Activated T-cell treated with anti-CD3 and anti-CD28 coated beads for 4 hours (primary cell): ENCODE measurements around the gene DNAH11.
"Not testable (repeated sequence)": the region's sequence is repeated elsewhere in the genome, so short reads cannot be mapped to it uniquely, and the experiment has no call there.

Experiments used
- DNase-seq: peaks from one replicate; pipeline ENCODE4 v3.0.0-alpha.2; 2020

The DNAH11 gene

DNA sequence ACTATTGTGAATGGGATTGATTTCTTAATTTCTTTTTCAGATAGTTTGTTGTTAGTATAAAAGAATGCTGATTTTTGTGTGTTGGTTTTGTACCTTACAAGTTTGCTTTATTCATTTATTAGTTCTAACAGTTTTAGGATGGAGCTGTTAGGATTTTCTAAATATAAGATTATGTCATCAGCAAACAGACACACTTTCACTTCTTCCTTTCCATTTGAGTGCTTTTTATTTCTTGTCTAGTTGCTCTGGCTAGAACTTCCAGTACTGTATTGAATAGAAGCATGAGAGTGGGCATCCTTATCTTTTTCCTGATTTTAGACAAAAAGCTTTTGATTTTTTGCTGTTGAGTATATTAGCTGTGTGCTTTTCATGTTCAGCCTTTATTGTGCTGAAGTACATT, 81.5 kb downstream of the DNAH11 start:
- no peak for DNase-seq

GRCh38 chr7:21636694-21637093, 93.9 kb downstream of the DNAH11 start:
- DNase-seq = no peak

- no peak for DNase-seq
These were observed 96.5 kb downstream of the DNAH11 start for GRCh38 chr7:21639206-21639868.

DNA sequence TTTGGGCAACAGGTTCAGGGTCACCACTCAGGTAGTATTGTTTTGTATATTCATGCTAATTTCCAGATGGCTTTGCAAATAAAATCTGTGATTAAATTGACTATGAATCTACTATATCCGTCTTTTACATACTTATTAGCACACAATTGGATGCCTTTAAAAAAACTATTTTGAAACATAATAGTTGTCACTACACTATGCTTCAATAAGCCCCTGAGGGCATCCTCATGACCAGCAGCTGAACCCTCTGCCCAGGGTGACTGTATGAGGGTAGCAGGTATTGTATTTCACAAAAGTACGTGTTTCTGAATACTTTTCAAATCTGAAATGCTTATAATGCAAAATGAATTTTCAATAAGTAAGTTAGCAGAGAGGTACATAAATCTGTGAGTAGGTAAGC, 97.3 kb downstream of the DNAH11 start:
- no peak for DNase-seq

DNA sequence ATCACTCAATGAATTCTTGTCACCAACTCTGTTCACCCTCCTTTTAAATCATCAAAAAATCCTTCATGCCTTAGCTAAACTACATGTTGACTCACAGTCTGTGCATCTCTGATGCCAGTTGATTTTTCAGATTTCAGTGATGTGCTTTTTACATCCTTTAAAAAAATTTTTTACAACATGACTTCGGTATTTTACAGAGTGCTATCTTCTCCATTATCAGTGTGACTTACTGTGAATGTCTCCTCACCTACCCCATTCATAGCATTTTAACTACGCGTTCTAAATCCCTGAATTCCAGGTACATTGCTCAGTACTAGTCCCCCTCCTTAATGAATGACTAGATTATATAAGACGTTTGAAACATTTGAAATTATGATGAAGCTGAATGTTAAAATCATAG, 98.7 kb downstream of the DNAH11 start:
- DNase-seq = no peak

DNA sequence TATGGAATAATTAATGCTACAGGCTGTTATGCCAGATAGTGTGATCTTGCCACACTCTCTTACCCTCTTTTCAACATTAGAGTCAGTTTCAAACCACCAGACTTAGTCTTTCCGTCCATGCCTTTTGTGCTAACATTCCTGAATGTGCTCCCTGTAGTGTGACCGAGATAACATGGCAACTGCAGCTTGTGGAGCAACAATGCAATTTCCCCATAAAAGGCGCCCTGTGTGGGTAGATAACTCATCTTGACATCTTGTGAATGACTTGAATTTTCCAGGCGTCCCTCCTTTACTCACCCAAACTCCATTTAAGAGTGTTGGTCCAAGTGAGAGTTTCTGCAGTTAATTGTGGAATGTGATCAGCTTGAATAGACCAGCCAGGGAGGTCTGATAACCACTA, 99.6 kb downstream of the DNAH11 start:
- no peak for DNase-seq

- DNase-seq = no peak
These were observed 108.9 kb downstream of the DNAH11 start for GRCh38 chr7:21651697-21652096.

DNA sequence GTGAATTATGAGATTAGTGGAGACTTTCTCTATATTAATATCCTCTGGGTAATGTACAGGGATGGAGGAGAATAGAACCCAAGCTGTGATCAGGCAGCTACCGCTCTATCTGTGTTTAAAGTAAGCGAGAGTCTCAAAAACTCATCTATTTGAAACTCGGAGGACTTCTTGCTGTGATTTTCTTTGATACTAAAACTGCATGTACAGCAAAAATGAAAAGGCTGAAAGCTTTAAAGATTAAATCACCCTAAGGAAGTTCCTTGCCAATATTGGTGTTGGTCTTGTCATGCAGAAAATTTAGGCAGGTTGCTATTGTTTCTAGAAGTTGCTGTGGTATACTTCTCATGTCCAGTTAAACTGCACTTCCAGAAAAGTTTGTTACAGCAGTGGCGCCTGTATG, 110.8 kb downstream of the DNAH11 start:
- no peak for DNase-seq

GRCh38 chr7:21656081-21656480, 113.2 kb downstream of the DNAH11 start:
- no peak for DNase-seq

GRCh38 chr7:21656796-21657195, 114.0 kb downstream of the DNAH11 start:
- no peak for DNase-seq

- no peak for DNase-seq
These were observed 127.7 kb downstream of the DNAH11 start for GRCh38 chr7:21670496-21670895.

GRCh38 chr7:21671859-21672258, 129.0 kb downstream of the DNAH11 start:
- no peak for DNase-seq

GRCh38 chr7:21675255-21675654, 132.4 kb downstream of the DNAH11 start:
- no peak for DNase-seq

DNA sequence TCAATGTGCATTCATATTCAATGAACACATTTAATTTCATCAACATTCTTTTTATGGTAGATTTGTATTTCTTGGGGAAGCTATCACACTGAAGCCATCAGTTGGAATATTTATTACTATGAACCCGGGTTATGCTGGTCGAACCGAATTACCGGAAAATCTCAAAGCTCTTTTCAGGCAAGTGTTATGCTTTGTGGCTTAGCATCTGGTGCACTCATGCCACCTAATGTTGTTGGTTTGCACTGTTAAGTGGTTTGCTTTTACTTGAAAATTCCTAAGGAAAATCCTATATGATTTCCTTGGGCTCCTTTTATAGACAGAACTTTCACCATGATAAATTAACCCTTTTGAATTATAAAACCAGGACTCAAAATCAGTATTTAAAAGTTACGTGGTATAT, 147.9 kb downstream of the DNAH11 start:
- no peak for DNase-seq

- not testable (repeated sequence) for DNase-seq
These were observed 148.3 kb downstream of the DNAH11 start for GRCh38 chr7:21691146-21691545.

DNA sequence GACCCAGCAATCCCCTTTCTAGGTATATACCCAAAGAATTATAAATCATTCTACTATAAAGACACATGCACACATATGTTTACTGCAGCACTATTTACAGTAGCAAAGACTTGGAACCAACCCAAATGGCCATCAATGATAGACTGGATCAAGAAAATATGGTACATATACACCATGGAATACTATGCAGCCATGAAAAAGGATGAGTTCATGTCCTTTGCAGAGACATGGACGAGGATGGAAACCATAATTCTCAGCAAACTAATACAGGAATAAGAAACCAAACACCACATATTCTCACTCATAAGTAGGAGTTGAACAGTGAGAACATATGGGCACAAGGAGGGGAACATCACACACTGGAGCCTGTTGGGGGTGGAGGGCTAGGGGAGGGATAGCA, 157.7 kb downstream of the DNAH11 start:
- DNase-seq = not testable (repeated sequence)

- no peak for DNase-seq
These were observed 159.5 kb downstream of the DNAH11 start for GRCh38 chr7:21702303-21702702.

- no peak for DNase-seq
These were observed 161.5 kb downstream of the DNAH11 start for GRCh38 chr7:21704359-21704758.

DNA sequence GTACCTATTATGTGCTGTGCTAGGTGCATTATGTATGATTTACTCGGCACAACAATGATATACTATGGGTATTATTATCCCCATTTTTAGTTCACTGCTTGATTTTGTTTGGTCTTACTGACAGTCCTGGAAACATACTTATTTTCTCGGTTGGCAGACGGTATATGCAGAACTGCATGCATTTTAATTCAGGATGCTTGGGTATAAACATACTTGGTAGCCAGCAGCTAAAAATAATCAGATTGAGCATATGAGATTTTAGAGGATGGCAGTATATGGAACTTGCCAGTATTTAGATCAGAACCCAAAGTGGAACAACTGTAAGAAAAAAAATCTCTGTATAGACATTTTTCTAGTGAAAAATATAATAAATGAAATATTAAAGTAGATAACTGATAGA, 163.3 kb downstream of the DNAH11 start:
- no peak for DNase-seq

DNA sequence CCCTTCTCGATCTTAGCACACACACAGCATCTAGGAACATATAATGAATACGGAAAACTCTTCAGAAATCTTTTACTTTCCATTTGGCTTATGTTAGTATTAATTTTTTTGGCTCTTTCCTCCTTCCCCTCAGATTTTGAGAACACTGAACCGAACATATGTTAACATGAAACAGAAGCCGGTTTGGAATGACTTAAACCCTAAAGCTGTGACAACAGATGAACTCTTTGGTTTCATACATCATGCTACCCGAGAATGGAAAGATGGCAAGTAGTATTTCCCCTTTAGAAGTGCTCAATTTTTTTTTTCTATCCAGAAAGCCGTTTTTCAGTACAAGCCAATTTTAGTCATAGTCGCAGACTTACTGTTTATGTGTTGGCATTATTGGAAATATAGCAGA, 164.7 kb downstream of the DNAH11 start:
- no peak for DNase-seq

GRCh38 chr7:21708096-21708495, 165.3 kb downstream of the DNAH11 start:
- no peak for DNase-seq

DNA sequence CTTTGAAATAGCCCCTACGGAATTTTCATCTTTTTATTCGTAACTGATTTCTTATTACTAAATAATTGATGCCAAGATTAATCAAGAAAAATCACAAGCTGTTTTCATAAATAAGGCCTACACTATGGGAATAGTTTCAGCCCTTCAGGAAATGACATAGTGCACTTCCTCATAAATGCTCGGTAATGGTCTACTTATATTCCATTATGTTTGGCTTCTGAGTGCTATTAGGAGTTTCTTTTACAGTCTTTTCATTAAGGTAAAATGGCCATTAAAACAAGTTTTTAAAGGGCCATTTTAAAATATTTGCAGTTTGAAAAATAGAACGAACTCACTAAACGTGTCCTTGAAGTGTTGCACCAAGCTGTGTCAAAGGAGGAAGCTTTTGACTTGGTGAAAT, 174.5 kb downstream of the DNAH11 start:
- no peak for DNase-seq

DNA sequence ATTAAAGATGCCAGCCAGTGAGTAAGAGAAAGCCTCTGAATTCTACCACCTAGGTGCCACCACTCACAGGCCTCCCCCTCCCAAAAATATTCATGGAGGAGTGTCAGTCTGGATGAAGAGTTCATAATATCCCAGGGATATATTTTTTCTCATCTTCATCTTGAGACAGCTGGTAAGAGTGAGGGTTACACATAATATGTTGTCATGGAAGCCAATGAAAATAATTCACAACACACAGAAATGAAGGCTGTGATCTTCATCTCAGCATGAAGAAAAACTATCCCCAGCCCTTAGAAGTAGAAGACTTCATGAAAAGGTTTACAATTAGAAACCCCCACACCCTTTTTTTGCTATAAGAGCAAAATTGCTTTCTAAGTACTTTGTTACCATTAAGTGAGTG, 175.6 kb downstream of the DNAH11 start:
- no peak for DNase-seq

DNA sequence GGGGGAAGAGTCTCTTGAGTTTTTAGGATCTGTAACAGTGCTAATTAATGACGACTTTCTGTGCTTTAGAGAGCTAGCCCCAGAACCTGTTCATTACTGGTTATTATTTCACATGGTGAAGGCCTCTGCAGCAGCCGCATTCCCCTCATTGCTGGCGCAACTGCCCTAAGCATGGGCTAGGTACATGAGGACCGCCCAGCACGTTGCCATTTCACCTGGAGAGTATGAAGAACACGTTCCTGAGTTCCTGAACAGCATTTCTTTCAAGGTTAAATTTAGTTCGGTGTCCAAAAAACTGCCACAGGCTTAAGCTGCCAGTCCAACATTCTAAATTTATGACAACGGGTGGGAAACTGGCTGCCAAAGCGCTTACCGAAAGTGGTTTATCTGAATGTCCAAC, 177.0 kb downstream of the DNAH11 start:
- no peak for DNase-seq

- no peak for DNase-seq
These were observed 179.5 kb downstream of the DNAH11 start for GRCh38 chr7:21722371-21722770.

- DNase-seq = no peak
These were observed 181.7 kb downstream of the DNAH11 start for GRCh38 chr7:21724562-21724961.
